Spleen (tissue), 13 donors: ENCODE data around the gene WWTR1. TPM values are rescaled to one million over a fixed set of nuclear protein-coding genes. Genes with fewer than 3 reads are reported as not detected.

ENCODE experiments used
- DNase-seq: peaks from one replicate; pipeline ENCODE4 v3.0.0-alpha.2; 2020
- H3K27ac ChIP-seq, 8 donors: fragments of 200-600 bp; sonication (generic) in 7 of 8; 1 replicate in 4 of 8; 2 replicates in 4 of 8; pipeline versions ENCODE4 v1.5.0 to v1.8.0; 2016 to 2021; ENCODE audit warnings: inconsistent platforms in 4 of 8, mild to moderate bottlenecking in 4 of 8, moderate library complexity in 1 of 8
- H3K27me3 ChIP-seq, 7 donors: fragments of 200-600 bp; sonication (generic) in 6 of 7; replicated peaks in 1 of 7; 1 replicate in 4 of 7; 2 replicates in 3 of 7; pipeline versions ENCODE4 v1.5.0 to v1.8.0; 2016 to 2021; ENCODE audit warnings: inconsistent platforms in 3 of 7, mild to moderate bottlenecking in 1 of 7
- H3K36me3 ChIP-seq, 6 donors: fragments of 200-600 bp; sonication (generic) in 5 of 6; 1 replicate in 4 of 6; 2 replicates in 2 of 6; pipeline versions ENCODE4 v1.5.0 to v1.8.0; 2016 to 2021; ENCODE audit warnings: inconsistent platforms in 2 of 6
- H3K4me1 ChIP-seq, 6 donors: fragments of 200-600 bp; sonication (generic) in 5 of 6; 1 replicate in 3 of 6; 2 replicates in 3 of 6; pipeline versions ENCODE4 v1.5.0 to v1.8.0; 2016 to 2021; ENCODE audit warnings: inconsistent platforms in 3 of 6
- H3K4me3 ChIP-seq, 8 donors: fragments of 200-600 bp; sonication (generic) in 7 of 8; 1 replicate in 4 of 8; 2 replicates in 4 of 8; pipeline versions ENCODE4 v1.5.0 to v1.8.0; 2016 to 2021; ENCODE audit warnings: inconsistent platforms in 4 of 8, mild to moderate bottlenecking in 4 of 8, moderate library complexity in 2 of 8
- H3K9me3 ChIP-seq, 8 donors: fragments of 200-600 bp; sonication (generic) in 7 of 8; 1 replicate in 4 of 8; 2 replicates in 4 of 8; pipeline versions ENCODE4 v1.5.0 to v1.8.0; 2016 to 2021; ENCODE audit warnings: inconsistent platforms in 4 of 8
- POLR2A ChIP-seq, 3 donors: fragments of 450-650 bp; IDR thresholded peaks; one replicate each; pipeline ENCODE4 v1.5.1; 2017; ENCODE audit warnings: antibody characterized with exemption in 3 of 3, mild to moderate bottlenecking in 1 of 3
- POLR2AphosphoS5 ChIP-seq, 3 donors: sonication (generic); formaldehyde crosslinking; IDR thresholded peaks; one replicate each; pipeline ENCODE4 v1.5.1; 2017; ENCODE audit warnings: antibody characterized with exemption in 3 of 3
- whole genome bisulfite sequencing, 5 donors: extraction: QIAGEN DNeasy Blood & Tissue Kit in 3 of 5; methylation state at CpG; one replicate each; pipeline versions ENCODE4 v1.1.5 to v1.1.7; 2013 to 2018; 5-methylcytosine and 5-hydroxymethylcytosine counted together
- intact Hi-C: fragments of 100-400 bp; cut with DNase I; formaldehyde crosslinking; loops from one replicate; pipeline ENCODE4 v1.15.0; 2023; ENCODE audit warnings: low total_unique reads
- long read RNA-seq, 2 donors: transcript quantifications; one replicate each; lab custom pipeline, GENCODE V29; 2026
- polyA plus RNA-seq, 3 donors: library from polyadenylated mRNA; stranded (reverse); fragments of 200-250 nt; gene quantifications; one replicate each; pipeline ENCODE4 v1.2.1, GENCODE V29; 2013
- total RNA-seq, 7 donors: library from RNA; depleted of rRNA in 3 of 7; stranded (reverse); fragments of >200 nt in 3 of 7; fragmentation: NEBNext Ultra II Directional in 4 of 7; extraction: Animal tissue kit (Norgen Biotek cat#: 25700) in 4 of 7; gene quantifications; one replicate each; pipeline versions ENCODE4 v1.1.0 to v1.2.1, GENCODE V29; 2016 to 2021
- TF ChIP-seq, protein P1 (sequence below), 11 experiments: fragments of 200-600 bp in 7 of 11; fragments of 450-650 bp in 4 of 11; sonication (generic) in 4 of 11; IDR thresholded peaks in 8 of 11; conservative IDR thresholded peaks in 3 of 11; 1 replicate in 7 of 11; 2 replicates in 4 of 11; pipeline versions ENCODE4 v1.4.0 to v1.8.0; 2016 to 2021; ENCODE audit warnings: antibody characterized with exemption in 11 of 11, inconsistent platforms in 4 of 11, mild to moderate bottlenecking in 1 of 11
- donor health status: healthy with polysubstance abuse.
- donor health status: DM: no; HTN: no; CAD: no; lungs with moderate emphysema.
- donor health status: DM: no; HTN: no; CAD: no.
- donor health status: Bipolar disorder and iron deficiency.
- donor health status: healthy.
- donor health status: DM: no; HTN: no; CAD: no.
- donor health status: DM: yes; HTN: yes; CAD: no.

The WWTR1 gene
- total RNA-seq (10 to 100 TPM; 43.5 to 70.6 (median 63.7) TPM), polyA plus RNA-seq (10 to 100 TPM in 1 of 3 donors, 1 to 10 TPM in 2; 8.4 to 15.3 (median 8.8) TPM)
- long read RNA-seq, donor 1, transcript WWTR1-201 (7 exons, 2,103 nt) = major isoform, 12 of 19 reads
- long read RNA-seq, donor 1, partial matches to known transcripts = 7 of 19 reads
- long read RNA-seq, donor 1, other reads (novel, unspliced or antisense) = 0 of 19 reads
- long read RNA-seq, donor 2, transcript WWTR1-201 (7 exons, 2,103 nt) = major isoform, 8 of 14 reads
- long read RNA-seq, donor 2, partial matches to known transcripts = 6 of 14 reads
- long read RNA-seq, donor 2, other reads (novel, unspliced or antisense) = 0 of 14 reads

DNA sequence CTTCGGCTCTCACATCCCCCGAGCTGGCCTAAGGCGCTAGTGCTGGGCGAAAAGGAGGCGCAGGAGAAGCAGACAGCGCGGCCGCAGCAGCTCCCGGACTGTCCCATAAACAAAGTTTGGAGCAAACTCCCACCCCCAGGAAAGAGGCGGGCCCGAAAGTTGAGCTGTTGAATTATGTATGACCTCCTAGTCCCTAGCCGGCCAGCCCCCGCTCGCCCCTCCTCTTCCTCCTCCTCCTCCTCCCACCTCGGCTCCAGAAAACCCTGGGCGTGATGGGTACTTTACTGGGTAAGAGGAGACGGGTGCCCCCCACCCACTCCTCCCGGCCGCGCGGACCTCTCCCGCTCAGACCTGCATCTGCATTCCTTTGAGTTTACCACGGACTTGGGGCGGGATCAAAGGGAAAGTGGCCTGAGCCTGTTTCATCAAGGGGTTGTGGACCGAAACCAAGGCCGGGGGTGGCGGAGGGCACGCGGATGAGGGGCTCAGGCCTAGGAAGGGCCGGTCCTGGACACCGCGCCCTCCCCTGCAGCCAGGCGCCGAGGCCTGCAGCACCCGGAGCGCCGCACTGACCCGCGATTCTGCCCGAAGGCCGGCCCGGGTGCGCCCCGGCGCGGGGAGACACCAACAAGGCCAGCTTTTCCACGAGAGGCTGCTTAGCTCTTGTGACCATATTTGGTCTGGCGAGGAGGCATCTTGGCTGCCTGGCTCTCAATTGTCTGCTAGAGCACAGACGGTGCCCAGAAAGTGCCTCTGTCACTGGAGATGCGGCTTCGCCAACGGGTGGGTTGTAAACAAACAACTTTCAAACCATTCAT, at the start of gene WWTR1:
TSS of gene WWTR1 (minus strand) at position 100 of the 818 bp plus-strand sequence. CDS start 719 bp downstream, outside the sequence.
- peaks cover 0 to 66% (median 16%) of the 10 kb centered on the region in 7 donors for H3K27me3 ChIP-seq
- intact Hi-C loops = loop anchor here (10.0 kb wide), 1 partner anchor 123 kb away; no protein-coding TSS in a partner anchor
- H3K4me1 ChIP-seq = peaks cover 0 to 62% (median 30%) of the 10 kb centered on the region in 6 donors
- H3K9me3 ChIP-seq = no peaks in the 10 kb centered on the region
- peak within 1 kb of the TSS; percentile 65 to 94 (median 90) for H3K27ac ChIP-seq
- peak within 1 kb of the TSS; percentile 37 to 76 (median 62) for H3K4me3 ChIP-seq
- WGBS, 5 donors = 0 to 2% (median 1%) methylated on average over 34 to 52 of the region's 52 CpGs
- no peaks in the 10 kb centered on the region for H3K36me3 ChIP-seq
- TF ChIP-seq POLR2AphosphoS5 (IDR thresholded peaks at IDR 0.05) (peak; percentile 83 to 95 (median 87)), POLR2A (IDR thresholded peaks at IDR 0.05) (peak in 1 of 3 donors; percentile 87)
- TF ChIP-seq, protein P1, sequence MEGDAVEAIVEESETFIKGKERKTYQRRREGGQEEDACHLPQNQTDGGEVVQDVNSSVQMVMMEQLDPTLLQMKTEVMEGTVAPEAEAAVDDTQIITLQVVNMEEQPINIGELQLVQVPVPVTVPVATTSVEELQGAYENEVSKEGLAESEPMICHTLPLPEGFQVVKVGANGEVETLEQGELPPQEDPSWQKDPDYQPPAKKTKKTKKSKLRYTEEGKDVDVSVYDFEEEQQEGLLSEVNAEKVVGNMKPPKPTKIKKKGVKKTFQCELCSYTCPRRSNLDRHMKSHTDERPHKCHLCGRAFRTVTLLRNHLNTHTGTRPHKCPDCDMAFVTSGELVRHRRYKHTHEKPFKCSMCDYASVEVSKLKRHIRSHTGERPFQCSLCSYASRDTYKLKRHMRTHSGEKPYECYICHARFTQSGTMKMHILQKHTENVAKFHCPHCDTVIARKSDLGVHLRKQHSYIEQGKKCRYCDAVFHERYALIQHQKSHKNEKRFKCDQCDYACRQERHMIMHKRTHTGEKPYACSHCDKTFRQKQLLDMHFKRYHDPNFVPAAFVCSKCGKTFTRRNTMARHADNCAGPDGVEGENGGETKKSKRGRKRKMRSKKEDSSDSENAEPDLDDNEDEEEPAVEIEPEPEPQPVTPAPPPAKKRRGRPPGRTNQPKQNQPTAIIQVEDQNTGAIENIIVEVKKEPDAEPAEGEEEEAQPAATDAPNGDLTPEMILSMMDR (IDR thresholded peaks at IDR 0.05 in 8 of 11, conservative IDR thresholded peaks at IDR 0.05 in 3 of 11) = no peak
- peak; percentile 89 for DNase-seq

DNA sequence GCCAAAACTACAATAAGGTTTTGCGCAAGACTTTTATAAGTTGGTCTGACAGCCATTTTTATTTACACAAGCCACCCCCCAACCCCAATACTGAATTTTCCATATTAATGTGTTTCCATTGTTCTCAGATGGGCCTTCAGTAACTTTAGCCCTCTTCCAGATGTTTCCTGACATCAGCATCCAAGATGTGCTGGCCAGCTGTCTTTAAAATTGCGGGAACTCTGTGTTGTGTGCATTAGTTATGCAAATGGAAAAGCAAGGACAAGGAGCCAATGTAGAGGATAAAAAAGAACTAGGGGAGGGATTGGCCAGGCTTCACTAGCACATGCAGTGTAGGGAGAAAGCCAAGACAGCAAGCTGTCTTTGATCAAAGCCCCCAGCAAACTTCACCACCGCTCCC, 49.1 kb upstream of the WWTR1 start:
- TF ChIP-seq, protein P1 (IDR thresholded peaks at IDR 0.05 in 8 of 11, conservative IDR thresholded peaks at IDR 0.05 in 3 of 11) = no peak
- no peak for TF ChIP-seq POLR2AphosphoS5 (IDR thresholded peaks at IDR 0.05)
- TF ChIP-seq POLR2A (IDR thresholded peaks at IDR 0.05) = no peak
- 83 to 94% (median 91%) methylated on average over 3 of the region's 3 CpGs for WGBS, 5 donors
- DNase-seq = no peak
- Histone ChIP-seq H3K27ac (no peak overlapping the region), H3K27me3 (no peaks in the 10 kb centered on the region), H3K36me3 (no peaks in the 10 kb centered on the region), H3K4me3 (no peak overlapping the region), H3K9me3 (no peaks in the 10 kb centered on the region), H3K4me1 (no peaks in the 10 kb centered on the region)
- intact Hi-C loops = no loop called here

DNA sequence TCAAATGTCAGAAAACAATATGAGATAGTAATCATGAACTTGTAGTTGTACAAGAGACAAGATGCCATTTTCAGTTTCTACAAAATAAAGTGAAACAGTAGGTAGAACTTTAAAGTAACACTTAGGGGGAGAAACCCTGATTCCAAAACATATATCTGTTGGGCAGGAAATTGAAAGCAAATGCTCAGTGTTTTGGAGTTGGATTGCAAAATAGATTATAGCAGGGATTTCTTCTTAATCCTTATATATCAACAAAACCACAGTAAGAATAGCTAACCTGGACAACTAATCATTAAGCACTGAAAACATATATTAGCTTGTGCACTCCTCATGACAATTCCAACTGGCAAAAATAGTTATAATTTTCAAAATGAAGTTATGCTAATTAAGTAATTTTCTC, 47.6 kb upstream of the WWTR1 start:
- Histone ChIP-seq H3K27me3 (no peaks in the 10 kb centered on the region), H3K4me1 (no peaks in the 10 kb centered on the region), H3K27ac (no peak overlapping the region), H3K9me3 (no peaks in the 10 kb centered on the region), H3K36me3 (no peaks in the 10 kb centered on the region), H3K4me3 (no peak overlapping the region)
- intact Hi-C loops = no loop called here
- TF ChIP-seq, protein P1 (IDR thresholded peaks at IDR 0.05 in 8 of 11, conservative IDR thresholded peaks at IDR 0.05 in 3 of 11) = no peak
- TF ChIP-seq POLR2AphosphoS5 (IDR thresholded peaks at IDR 0.05) (no peak), POLR2A (IDR thresholded peaks at IDR 0.05) (no peak)
- DNase-seq = no peak

DNA sequence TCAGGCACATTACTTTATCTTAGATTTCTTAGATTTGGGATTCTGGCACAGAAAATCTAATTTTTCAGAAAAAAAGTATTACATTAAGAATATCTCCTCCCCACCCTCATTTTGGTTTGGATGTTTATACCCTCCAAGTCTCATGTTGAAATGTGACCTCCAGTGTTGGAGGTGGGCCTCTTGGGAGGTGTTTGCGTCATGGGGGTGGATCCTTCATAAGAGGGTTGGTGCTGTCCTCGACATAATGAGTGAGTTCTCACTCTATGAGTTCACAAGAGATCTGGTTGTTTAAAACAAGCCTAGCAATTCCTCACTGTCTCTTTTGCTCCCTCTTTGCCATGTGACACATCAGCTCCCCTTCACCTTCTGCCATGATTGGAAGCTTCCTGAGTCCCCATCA, 45.6 kb upstream of the WWTR1 start:
- H3K27ac ChIP-seq = no peak overlapping the region
- TF ChIP-seq, protein P1 (IDR thresholded peaks at IDR 0.05 in 8 of 11, conservative IDR thresholded peaks at IDR 0.05 in 3 of 11) = no peak
- TF ChIP-seq POLR2A (IDR thresholded peaks at IDR 0.05) (no peak), POLR2AphosphoS5 (IDR thresholded peaks at IDR 0.05) (no peak)
- 80 to 97% (median 90%) methylated on average over 2 of the region's 2 CpGs for WGBS, 5 donors
- H3K4me3 ChIP-seq = no peak overlapping the region
- intact Hi-C loops = no loop called here
- H3K27me3 ChIP-seq = no peaks in the 10 kb centered on the region
- H3K36me3 ChIP-seq = no peaks in the 10 kb centered on the region
- DNase-seq = no peak
- H3K4me1 ChIP-seq = no peaks in the 10 kb centered on the region
- H3K9me3 ChIP-seq = peaks cover 0 to 13% (median 7%) of the 10 kb centered on the region in 8 donors
